Smooth muscle cell (in vitro differentiated cells): Measurements from ENCODE around the gene SRP72. TPM values are rescaled to one million over a fixed set of nuclear protein-coding genes. Genes with fewer than 3 reads are reported as not detected.

Experiments used
- DNase-seq: peaks from one replicate; lab custom pipeline; 2025; ENCODE audit not compliant: unreplicated experiment; lab: John Stamatoyannopoulos, UW
- H2AFZ ChIP-seq: fragments of 200-600 bp; sonication (generic); 2 replicates; pipeline ENCODE4 v1.6.0; 2016; ENCODE audit warnings: antibody characterized with exemption, low read depth, mild to moderate bottlenecking
- H3F3A ChIP-seq: fragments of 200-600 bp; sonication (generic); 2 replicates; pipeline ENCODE4 v1.6.0; 2017; ENCODE audit warnings: antibody characterized with exemption, low read depth
- H3K27ac ChIP-seq: fragments of 200-600 bp; sonication (generic); 2 replicates; pipeline ENCODE4 v1.5.1; 2016; ENCODE audit warnings: low read depth, mild to moderate bottlenecking
- H3K27me3 ChIP-seq: fragments of 200-600 bp; sonication (generic); 2 replicates; pipeline ENCODE4 v1.6.1; 2016; ENCODE audit warnings: low read depth, mild to moderate bottlenecking
- H3K36me3 ChIP-seq: fragments of 200-600 bp; sonication (generic); 2 replicates; pipeline ENCODE4 v1.5.1; 2016; ENCODE audit warnings: low read depth
- H3K4me1 ChIP-seq: fragments of 200-600 bp; sonication (generic); 2 replicates; pipeline ENCODE4 v1.5.1; 2016; ENCODE audit warnings: low read depth
- H3K4me2 ChIP-seq: fragments of 200-600 bp; sonication (generic); 2 replicates; pipeline ENCODE4 v1.6.0; 2016; ENCODE audit warnings: mild to moderate bottlenecking
- H3K4me3 ChIP-seq: fragments of 200-600 bp; sonication (generic); 2 replicates; pipeline ENCODE4 v1.5.1; 2016; ENCODE audit warnings: mild to moderate bottlenecking
- H3K79me2 ChIP-seq: fragments of 200-600 bp; sonication (generic); 2 replicates; pipeline ENCODE4 v1.6.0; 2016; ENCODE audit warnings: low read depth, mild to moderate bottlenecking
- H3K9ac ChIP-seq: fragments of 200-600 bp; sonication (generic); 2 replicates; pipeline ENCODE4 v1.6.0; 2016; ENCODE audit warnings: low read depth
- H3K9me3 ChIP-seq: fragments of 200-600 bp; sonication (generic); replicated peaks from 2 replicates; pipeline ENCODE4 v1.5.1; 2016; ENCODE audit warnings: low read depth
- H4K20me1 ChIP-seq: fragments of 200-600 bp; sonication (generic); 2 replicates; pipeline ENCODE4 v1.6.0; 2016; ENCODE audit warnings: low read depth
- WGBS: methylation state at CpG from one replicate; pipeline ENCODE4 v1.1.7; 2016; ENCODE audit warnings: low lambda C conversion rate; 5-methylcytosine and 5-hydroxymethylcytosine counted together
- polyA plus RNA-seq: library from polyadenylated mRNA; unstranded; fragments of >200 nt; fragmentation: Nextera tagmentation; extraction: Ambion mirVana; gene quantifications from 2 replicates; pipeline ENCODE4 v1.2.1, GENCODE V29; 2016
- total RNA-seq: library from RNA; depleted of rRNA; stranded (reverse); fragments of >200 nt; gene quantifications from 2 replicates; pipeline ENCODE4 v1.2.3, GENCODE V29; 2014
- TF ChIP-seq, protein P1 (sequence below): fragments of 200-600 bp; sonication (generic); IDR thresholded peaks from 2 replicates; pipeline ENCODE4 v1.5.1; 2017; ENCODE audit warnings: borderline replicate concordance, mild to moderate bottlenecking, antibody characterized with exemption; ENCODE audit not compliant: insufficient read depth, poor library complexity, severe bottlenecking

Gene SRP72
- total and polyA plus RNA-seq, 2 experiments from 2014 or later: 90.0 to 113 TPM

DNA sequence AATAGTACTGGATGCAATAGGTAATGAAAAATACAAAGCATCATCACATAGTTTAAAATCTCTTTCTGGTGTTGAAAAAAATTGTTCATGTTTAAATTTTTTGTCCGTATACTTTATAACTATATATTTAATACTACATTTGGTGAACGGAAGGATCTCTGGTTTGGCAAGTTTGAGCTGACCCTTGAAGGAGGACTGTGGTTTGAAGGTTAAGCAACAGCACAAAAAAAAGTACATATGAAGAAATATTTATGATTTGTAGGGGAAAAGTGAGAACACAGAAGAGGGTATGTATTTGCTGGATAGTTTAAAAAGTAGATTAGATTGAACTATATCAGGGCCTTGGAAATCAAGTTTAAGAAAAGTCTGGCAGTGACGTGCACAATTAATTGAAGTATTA lies 13.3 kb downstream of the SRP72 start:
- H2AFZ ChIP-seq: no peak overlapping the region
- H3K27me3 ChIP-seq: no peaks in the 10 kb centered on the region
- TF ChIP-seq, protein P1, sequence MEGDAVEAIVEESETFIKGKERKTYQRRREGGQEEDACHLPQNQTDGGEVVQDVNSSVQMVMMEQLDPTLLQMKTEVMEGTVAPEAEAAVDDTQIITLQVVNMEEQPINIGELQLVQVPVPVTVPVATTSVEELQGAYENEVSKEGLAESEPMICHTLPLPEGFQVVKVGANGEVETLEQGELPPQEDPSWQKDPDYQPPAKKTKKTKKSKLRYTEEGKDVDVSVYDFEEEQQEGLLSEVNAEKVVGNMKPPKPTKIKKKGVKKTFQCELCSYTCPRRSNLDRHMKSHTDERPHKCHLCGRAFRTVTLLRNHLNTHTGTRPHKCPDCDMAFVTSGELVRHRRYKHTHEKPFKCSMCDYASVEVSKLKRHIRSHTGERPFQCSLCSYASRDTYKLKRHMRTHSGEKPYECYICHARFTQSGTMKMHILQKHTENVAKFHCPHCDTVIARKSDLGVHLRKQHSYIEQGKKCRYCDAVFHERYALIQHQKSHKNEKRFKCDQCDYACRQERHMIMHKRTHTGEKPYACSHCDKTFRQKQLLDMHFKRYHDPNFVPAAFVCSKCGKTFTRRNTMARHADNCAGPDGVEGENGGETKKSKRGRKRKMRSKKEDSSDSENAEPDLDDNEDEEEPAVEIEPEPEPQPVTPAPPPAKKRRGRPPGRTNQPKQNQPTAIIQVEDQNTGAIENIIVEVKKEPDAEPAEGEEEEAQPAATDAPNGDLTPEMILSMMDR: no peak
- 100% methylated on average over 3 of the region's 3 CpGs for WGBS
- no peak for DNase-seq
- H3K4me3 ChIP-seq: no peak overlapping the region
- H4K20me1 ChIP-seq: no peaks in the 10 kb centered on the region
- no peaks in the 10 kb centered on the region for H3F3A ChIP-seq
- no peak overlapping the region for H3K9ac ChIP-seq
- H3K36me3 ChIP-seq: peaks cover 47% of the 10 kb centered on the region
- H3K4me1 ChIP-seq: no peaks in the 10 kb centered on the region
- no peaks in the 10 kb centered on the region for H3K9me3 ChIP-seq
- H3K4me2 ChIP-seq: no peak overlapping the region
- peaks cover 3% of the 10 kb centered on the region for H3K79me2 ChIP-seq
- H3K27ac ChIP-seq: no peak overlapping the region

DNA sequence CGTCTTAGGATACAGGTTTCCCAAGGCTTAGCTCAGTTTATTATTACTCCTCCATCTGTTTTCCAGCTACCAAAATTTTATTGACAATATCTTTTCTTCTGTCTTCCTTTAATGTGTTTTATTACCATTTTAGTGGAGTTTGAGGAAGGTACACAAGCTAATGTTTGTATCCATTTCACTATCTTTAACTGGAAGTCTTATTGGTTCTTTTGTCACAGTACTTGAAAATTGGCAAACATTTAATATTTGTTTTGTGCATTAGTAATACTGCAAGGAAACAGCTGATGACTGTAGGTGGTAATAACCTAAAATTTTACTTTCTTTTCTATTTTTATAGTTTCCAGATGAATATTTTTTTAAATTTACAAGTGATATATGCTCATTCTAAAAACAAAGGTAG lies 28.8 kb downstream of the SRP72 start:
- H3F3A ChIP-seq: no peaks in the 10 kb centered on the region
- TF ChIP-seq, protein P1: no peak
- no peaks in the 10 kb centered on the region for H3K79me2 ChIP-seq
- H3K27me3 ChIP-seq: no peaks in the 10 kb centered on the region
- no peaks in the 10 kb centered on the region for H3K9me3 ChIP-seq
- no peak overlapping the region for H3K4me2 ChIP-seq
- no peak overlapping the region for H3K4me3 ChIP-seq
- no peak overlapping the region for H3K9ac ChIP-seq
- H3K4me1 ChIP-seq: no peaks in the 10 kb centered on the region
- H3K36me3 ChIP-seq: peaks cover 41% of the 10 kb centered on the region
- DNase-seq: no peak
- WGBS: 96% methylated on average over 1 of the region's 1 CpG
- no peak overlapping the region for H2AFZ ChIP-seq
- H3K27ac ChIP-seq: no peak overlapping the region
- H4K20me1 ChIP-seq: no peaks in the 10 kb centered on the region

DNA sequence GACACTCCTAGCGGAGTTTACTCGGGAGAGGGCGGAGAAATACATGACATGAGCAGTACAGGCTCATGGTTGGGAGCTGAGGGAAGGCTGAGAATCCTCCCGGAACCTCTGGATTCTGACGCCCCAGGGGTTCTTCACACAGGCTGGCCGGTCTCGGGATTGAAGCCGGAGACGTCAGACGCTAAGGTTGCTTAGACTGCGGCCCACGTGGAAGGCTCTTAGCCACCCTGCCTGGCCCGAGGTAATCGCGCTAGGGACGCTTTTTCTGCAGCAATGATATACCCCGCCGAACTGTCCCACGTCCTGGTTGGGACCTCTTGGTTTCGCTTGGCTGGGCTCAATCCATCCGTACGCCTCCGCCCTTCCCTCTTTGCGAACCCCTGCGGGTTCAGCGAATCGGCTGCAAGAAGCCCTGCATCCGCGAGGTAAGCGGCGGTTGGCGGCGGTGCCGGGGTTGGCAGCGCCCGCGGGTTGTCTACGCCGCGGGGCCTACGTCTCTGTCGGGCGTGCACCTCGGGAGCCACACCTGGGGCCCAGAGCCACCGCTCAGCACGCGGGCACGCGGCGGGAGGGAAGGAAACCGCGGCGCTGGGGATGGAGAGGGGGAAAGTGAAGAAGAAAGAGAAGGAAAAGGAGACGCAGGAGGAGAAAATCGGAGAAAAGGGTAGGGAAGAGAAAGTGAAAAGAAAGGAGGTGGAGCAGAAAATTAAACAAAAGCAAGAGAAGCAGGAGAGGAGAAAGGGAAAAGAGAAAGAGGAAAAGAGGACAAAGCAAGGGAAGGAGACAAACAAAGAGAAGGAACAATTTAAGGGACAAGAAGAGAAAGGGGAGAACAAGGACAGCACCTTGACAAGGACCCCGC lies 38.1 kb downstream of the SRP72 start, which contains the start of gene ARL9:
Gene ARL9, plus strand, starts transcription at position 523 of the 862 bp plus-strand sequence. Its CDS starts 72 bp downstream, at position 595.
- Histone ChIP-seq H3F3A (no peaks in the 10 kb centered on the region), H3K27me3 (peaks cover 8% of the 10 kb centered on the region), H3K9me3 (no peaks in the 10 kb centered on the region), H3K4me2 (peak within 1 kb of the TSS; percentile 91), H3K4me1 (peaks cover 4% of the 10 kb centered on the region), H4K20me1 (no peaks in the 10 kb centered on the region), H2AFZ (no peak within 1 kb of the TSS), H3K36me3 (peaks cover 24% of the 10 kb centered on the region), H3K4me3 (peak within 1 kb of the TSS; percentile 69), H3K27ac (no peak within 1 kb of the TSS), H3K9ac (peak within 1 kb of the TSS; percentile 11), H3K79me2 (no peaks in the 10 kb centered on the region)
- 3% methylated on average over 49 of the region's 56 CpGs for WGBS
- TF ChIP-seq, protein P1: no peak
- DNase-seq: peak; percentile 11

DNA sequence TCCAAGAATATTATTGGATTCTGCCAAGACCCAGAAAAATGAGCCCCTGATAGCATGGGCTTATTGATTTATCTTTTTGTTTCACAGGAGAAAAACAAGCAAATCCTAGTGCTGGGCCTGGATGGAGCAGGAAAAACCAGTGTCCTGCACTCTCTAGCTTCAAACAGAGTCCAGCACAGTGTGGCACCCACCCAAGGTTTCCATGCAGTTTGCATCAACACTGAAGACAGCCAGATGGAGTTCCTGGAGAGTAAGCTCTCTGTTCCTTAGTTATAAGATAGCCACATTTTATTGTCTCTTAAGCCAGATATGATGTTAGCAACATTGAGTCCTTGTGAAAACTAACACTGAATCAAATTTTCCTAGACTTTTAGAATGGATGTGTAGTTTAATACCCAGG lies 43.7 kb downstream of the SRP72 start:
- H3F3A ChIP-seq: peaks cover 7% of the 10 kb centered on the region
- no peak overlapping the region for H3K4me3 ChIP-seq
- no peak overlapping the region for H2AFZ ChIP-seq
- DNase-seq: no peak
- H3K27ac ChIP-seq: no peak overlapping the region
- no peak overlapping the region for H3K4me2 ChIP-seq
- no peaks in the 10 kb centered on the region for H3K36me3 ChIP-seq
- H3K9ac ChIP-seq: no peak overlapping the region
- H3K9me3 ChIP-seq: no peaks in the 10 kb centered on the region
- TF ChIP-seq, protein P1: no peak
- peaks cover 5% of the 10 kb centered on the region for H3K27me3 ChIP-seq
- H3K79me2 ChIP-seq: no peaks in the 10 kb centered on the region
- H4K20me1 ChIP-seq: no peaks in the 10 kb centered on the region
- peaks cover 4% of the 10 kb centered on the region for H3K4me1 ChIP-seq
